ENCODE measurements around the gene ART1. TPM values are rescaled to one million over a fixed set of nuclear protein-coding genes. Genes with fewer than 3 reads are reported as not detected.

The ART1 gene
- total RNA-seq, 1 experiment from 2014 or later: not detected

- H3K27ac Mint-ChIP-seq: no peak overlapping the region
- no peak overlapping the region for H3K4me3 Mint-ChIP-seq
- POLR2A ChIA-PET: no interaction called here
- H3K9me3 Mint-ChIP-seq: no peaks in the 10 kb centered on the region
- DNase-seq (ENCODE audit: low spot score): no peak
- no peaks in the 10 kb centered on the region for H3K27me3 Mint-ChIP-seq (ENCODE audit: low read depth)
- CTCF ChIA-PET: no interaction called here
- H3K4me1 Mint-ChIP-seq: peaks cover 3% of the 10 kb centered on the region; the same call in 1 of the 2 replicates
- peaks cover 10% of the 10 kb centered on the region for H3K36me3 Mint-ChIP-seq
- TF ChIP-seq USF1 (CRISPR knock-in tag; IDR thresholded peaks at IDR 0.05): no peak
- TF ChIP-seq USF2 (CRISPR knock-in tag; IDR thresholded peaks at IDR 0.05): no peak
- TF ChIP-seq GRHL2 (CRISPR knock-in tag; IDR thresholded peaks at IDR 0.05; ENCODE audit: insufficient replicate concordance, severe bottlenecking): no peak
- TF ChIP-seq ARID4B (CRISPR knock-in tag; IDR thresholded peaks at IDR 0.05; ENCODE audit: borderline replicate concordance): no peak
- no peak for TF ChIP-seq NFE2L1 (CRISPR knock-in tag; IDR thresholded peaks at IDR 0.05)
- no peak for TF ChIP-seq FOXP4 (CRISPR knock-in tag; IDR thresholded peaks at IDR 0.05)
- no peak for TF ChIP-seq KAT7 (CRISPR knock-in tag; IDR thresholded peaks at IDR 0.05; ENCODE audit: borderline replicate concordance)
- no peak for TF ChIP-seq FOXJ3 (CRISPR knock-in tag; IDR thresholded peaks at IDR 0.05; ENCODE audit: borderline replicate concordance)
- no peak for TF ChIP-seq E2F1 (CRISPR knock-in tag; IDR thresholded peaks at IDR 0.05)
- no peak for TF ChIP-seq ZNF121 (CRISPR knock-in tag; IDR thresholded peaks at IDR 0.05)
- TF ChIP-seq RELA (CRISPR knock-in tag; IDR thresholded peaks at IDR 0.05; ENCODE audit: borderline replicate concordance): no peak
- TF ChIP-seq ETV6 (CRISPR knock-in tag; IDR thresholded peaks at IDR 0.05): no peak
- TF ChIP-seq SMAD4 (CRISPR knock-in tag; IDR thresholded peaks at IDR 0.05): no peak
- no peak for TF ChIP-seq TEAD1 (CRISPR knock-in tag; IDR thresholded peaks at IDR 0.05)
- ATAC-seq: no peak
Measured at GRCh38 chr11:3669128-3669527, 24.2 kb downstream of the ART1 start.

- H3K9me3 Mint-ChIP-seq: no peaks in the 10 kb centered on the region
- POLR2A ChIA-PET: no interaction called here
- TF ChIP-seq ESRRA (CRISPR knock-in tag; IDR thresholded peaks at IDR 0.05; ENCODE audit: borderline replicate concordance) (no peak), MYBL2 (CRISPR knock-in tag; IDR thresholded peaks at IDR 0.05) (no peak), ZNF532 (CRISPR knock-in tag; IDR thresholded peaks at IDR 0.05; ENCODE audit: borderline replicate concordance) (no peak), TP53 (CRISPR knock-in tag; IDR thresholded peaks at IDR 0.05) (no peak), ZNF281 (CRISPR knock-in tag; IDR thresholded peaks at IDR 0.05) (no peak), NR1H2 (CRISPR knock-in tag; IDR thresholded peaks at IDR 0.05) (no peak)
Measured at GRCh38 chr11:3669742-3670183, 24.8 kb downstream of the ART1 start.

More at GRCh38 chr11:3669742-3670183, 24.8 kb downstream of the ART1 start:
- DNase-seq (ENCODE audit: low spot score) (no peak), ATAC-seq (no peak)
- no peak overlapping the region for H3K4me3 Mint-ChIP-seq
- H3K27ac Mint-ChIP-seq: no peak overlapping the region
- H3K4me1 Mint-ChIP-seq: peaks cover 3% of the 10 kb centered on the region; the same call in 1 of the 2 replicates
- no peaks in the 10 kb centered on the region for H3K27me3 Mint-ChIP-seq (ENCODE audit: low read depth)
- CTCF ChIA-PET: no interaction called here
- peaks cover 16% of the 10 kb centered on the region for H3K36me3 Mint-ChIP-seq
